Gastroesophageal sphincter (tissue), 3 donors: Measurements from ENCODE around the gene MTMR11.

Experiments used
- CTCF ChIP-seq, 4 experiments: fragments of 200-600 bp in 2 of 4; fragments of 450-650 bp in 2 of 4; sonication (generic) in 1 of 4; IDR thresholded peaks; one replicate each; pipeline ENCODE4 v1.5.1; 2017 to 2019; ENCODE audit warnings: antibody characterized with exemption in 4 of 4, mild to moderate bottlenecking in 2 of 4, moderate library complexity in 2 of 4
- EP300 ChIP-seq: sonication (generic); formaldehyde crosslinking; IDR thresholded peaks from one replicate; pipeline ENCODE4 v1.6.1; 2017; ENCODE audit warnings: antibody characterized with exemption, mild to moderate bottlenecking
- POLR2AphosphoS5 ChIP-seq: sonication (generic); formaldehyde crosslinking; IDR thresholded peaks from one replicate; pipeline ENCODE4 v1.6.1; 2017; ENCODE audit warnings: antibody characterized with exemption

- TF ChIP-seq CTCF (IDR thresholded peaks at IDR 0.05) (no peak), POLR2AphosphoS5 (no peak), EP300 (no peak)
These were observed 40.7 kb upstream of the MTMR11 start for GRCh38 chr1:149977345-149977744.
